ENCODE results near the gene CFAP43. TPM values are rescaled to one million over a fixed set of nuclear protein-coding genes. Genes with fewer than 3 reads are reported as not detected.

Gene CFAP43
- total and polyA plus RNA-seq, 2 of the 8 experiments (the other 6 are each of a cell fraction or from before 2014, with no cell fraction given), result 0.11 to 0.27 TPM

DNA sequence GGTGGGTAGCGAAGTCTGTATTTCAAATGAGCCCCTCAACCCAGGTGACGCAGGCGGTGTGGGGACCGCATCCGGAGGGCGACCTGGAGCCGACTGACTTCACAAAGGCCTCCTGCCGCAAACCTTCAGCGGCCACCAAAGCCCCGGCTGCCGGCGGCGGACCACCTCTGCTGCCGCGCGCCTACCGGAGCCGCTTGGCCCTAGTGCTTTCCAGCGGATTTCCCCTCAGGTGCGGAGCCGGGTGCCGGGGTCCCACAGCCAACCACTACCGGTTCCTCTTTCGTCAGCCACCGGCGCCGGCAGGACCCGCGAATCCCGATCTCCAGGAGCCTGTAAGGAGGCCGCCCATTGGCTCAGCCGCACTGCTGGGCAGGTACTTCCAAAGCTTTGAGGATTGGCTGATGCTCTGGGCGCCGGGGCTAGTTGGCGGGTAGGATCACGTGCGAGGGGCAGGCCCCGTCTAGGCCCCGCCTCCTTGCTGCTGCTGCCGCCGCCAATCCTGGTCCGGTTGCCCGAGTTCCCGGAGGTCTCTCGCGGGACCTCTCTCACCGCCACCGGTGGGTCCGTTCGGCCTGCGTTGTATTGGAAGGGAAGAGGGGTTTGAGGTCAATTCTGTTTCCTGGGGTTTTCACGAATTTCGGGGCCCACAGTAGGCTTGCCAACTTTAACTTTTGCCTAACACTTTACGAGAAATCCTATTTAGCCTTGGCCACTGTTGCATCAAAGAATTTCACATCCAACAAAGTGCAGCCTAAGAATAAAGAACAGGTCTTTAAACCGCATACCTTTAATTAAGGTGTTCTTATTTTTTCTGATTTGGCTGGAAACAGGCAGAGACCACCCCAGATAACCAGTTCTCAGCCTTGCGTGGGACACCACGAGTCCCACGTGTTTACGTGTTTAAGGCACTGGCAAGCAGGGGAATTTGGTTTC, 36.8 kb upstream of the CFAP43 start, which contains the start of gene GSTO2:
GSTO2 (plus strand) TSS at position 472 of the 933 bp plus-strand sequence. CDS start 5,732 bp downstream, outside the sequence.
- WGBS, 2 experiments (ENCODE audit: extremely low coverage in 1 of 2, insufficient coverage in 1 of 2, insufficient read length in 1 of 2, insufficient replicate concordance in 2 of 2, low coverage in 1 of 2, low lambda C conversion rate in 2 of 2, missing lambda C conversion rate in 1 of 2), result 7% methylated on average over 44 of the region's 59 CpGs; no CpG with 5 or more reads in 1 of the 2 experiments
- Histone ChIP-seq H4K8ac (ENCODE audit: extremely low read depth, insufficient read depth, low read length) (peak within 1 kb of the TSS; percentile 93; the same call in 1 of the 2 replicates), H2BK15ac (ENCODE audit: low read length) (no peak within 1 kb of the TSS), H2AK5ac (ENCODE audit: low read depth, low read length) (no peak within 1 kb of the TSS), H2BK12ac (ENCODE audit: low read depth, low read length) (no peak within 1 kb of the TSS), H3K9ac (replicated peaks in 1 of 4; ENCODE audit: extremely low read depth in 1 of 4, low read depth in 3 of 4, low read length in 3 of 4) (peak within 1 kb of the TSS; percentile 92 to 97 (median 94)), H3K4me1 (replicated peaks in 1 of 4; ENCODE audit: control insufficient read depth in 3 of 4, insufficient read depth in 4 of 4, low read length in 3 of 4) (peaks cover 0 to 4% (median 2%) of the 10 kb centered on the region in 4 experiments; a peak in 2 of 7 replicates), H4K91ac (replicated peaks; ENCODE audit: insufficient read length, low read length) (no peak within 1 kb of the TSS), H3K4me3 (ENCODE audit: extremely low read depth in 1 of 4, insufficient read depth in 2 of 4, low read depth in 3 of 4, low read length in 4 of 4) (peak within 1 kb of the TSS; percentile 91 to 98 (median 96)), H2AFZ (ENCODE audit: low read length) (0 out of 2 replicates have a peak within 1 kb of the TSS, but pooled peaks have one; percentile 23), H3K27ac (ENCODE audit: low read depth, low read length) (peak within 1 kb of the TSS; percentile 80), H4K5ac (ENCODE audit: insufficient read length, low read depth, low read length) (peak within 1 kb of the TSS; percentile 47), H3K79me1 (ENCODE audit: low read depth, low read length) (peaks cover 2% of the 10 kb centered on the region; the same call in 1 of the 2 replicates), H3K36me3 (ENCODE audit: control insufficient read depth in 2 of 4, insufficient read depth in 4 of 4, low read length in 3 of 4) (peaks cover 0 to 22% (median 0%) of the 10 kb centered on the region in 4 experiments; a peak in 3 of 8 replicates), H3K23me2 (ENCODE audit: low read depth, low read length) (no peaks in the 10 kb centered on the region), H3K4me2 (ENCODE audit: insufficient read depth in 1 of 2, low read depth in 2 of 2, low read length in 2 of 2) (peak within 1 kb of the TSS; percentile 64 to 74), H2BK20ac (ENCODE audit: low read length) (no peak within 1 kb of the TSS), H3K4ac (replicated peaks; ENCODE audit: insufficient read length, low read depth, low read length) (no peak within 1 kb of the TSS), H3K27me3 (replicated peaks in 1 of 4; ENCODE audit: control insufficient read depth in 3 of 4, extremely low read depth in 1 of 4, insufficient read depth in 3 of 4, low read length in 3 of 4) (no peaks in the 10 kb centered on the region), H4K20me1 (replicated peaks in 1 of 2; ENCODE audit: control insufficient read depth in 1 of 2, insufficient read depth in 2 of 2, low read length in 2 of 2) (peaks cover 0 to 2% of the 10 kb centered on the region in 2 experiments), H3K14ac (ENCODE audit: insufficient read length) (no peak within 1 kb of the TSS), H3K9me3 (ENCODE audit: insufficient read depth in 2 of 2, low read depth in 1 of 2, low read length in 1 of 2) (no peaks in the 10 kb centered on the region), H3K18ac (ENCODE audit: extremely low read depth, low read length) (peak within 1 kb of the TSS; percentile 34; the same call in 1 of the 2 replicates), H2BK120ac (replicated peaks; ENCODE audit: low read depth, low read length) (no peak within 1 kb of the TSS), H3K23ac (ENCODE audit: insufficient read length) (no peak within 1 kb of the TSS), H3K79me2 (ENCODE audit: control insufficient read depth in 1 of 2, insufficient read depth in 2 of 2, low read length in 2 of 2) (peaks cover 0 to 39% of the 10 kb centered on the region in 2 experiments; a peak in 3 of 4 replicates), H2BK5ac (ENCODE audit: low read depth, low read length) (peak within 1 kb of the TSS; percentile 46), H3K56ac (replicated peaks; ENCODE audit: insufficient read length, low read depth, low read length) (no peak within 1 kb of the TSS)
- ChIA-PET CTCF (ENCODE audit: partially characterized antibody) (interaction anchor here (0.5 to 1.5 kb wide), 8 partner anchors 14 to 394 kb away, joined by 3 to 6 read pairs (median 3); partner anchors contain the start of gene GSTO1), POLR2A (ENCODE audit: partially characterized antibody) (interaction anchor here (0.6 to 6.5 kb wide), 13 partner anchors 8 to 361 kb away, joined by 3 to 81 read pairs (median 3); partner anchors contain the start of genes GSTO1 and SFR1)
- FAIRE-seq (peak; percentile 93), DNase-seq (ENCODE audit: low read depth in 1 of 2, low spot score in 2 of 2) (peak; percentile 97)
- TF ChIP-seq SP4 (IDR thresholded peaks at IDR 0.05; ENCODE audit: low read length) (peak; percentile 77), TAF7 (optimal IDR thresholded peaks at IDR 0.05; ENCODE audit: borderline replicate concordance, low read depth, low read length) (peak; percentile 91), SIX5 (IDR thresholded peaks at IDR 0.05; ENCODE audit: low read depth, low read length) (no peak), KDM5A (IDR thresholded peaks at IDR 0.05; ENCODE audit: low read length) (peak; percentile 75), CBX8 (IDR thresholded peaks at IDR 0.05; ENCODE audit: borderline replicate concordance, low read depth, low read length) (no peak)

All from H1 (cell line).